ENCODE results near the gene HEXIM1.

HEXIM1 gene

GRCh38 chr17:45129940-45130680 is 18.2 kb upstream of the HEXIM1 start:
- no peak for DNase-seq (ENCODE audit: low read depth, low spot score)
- TF ChIP-seq EZH2 (IDR thresholded peaks at IDR 0.05) (no peak), FOXP2 (optimal IDR thresholded peaks at IDR 0.05; ENCODE audit: control extremely low read depth, extremely low read length, insufficient read depth) (no peak), POLR2AphosphoS5 (IDR thresholded peaks at IDR 0.05; ENCODE audit: borderline replicate concordance, low read depth, low read length) (no peak)
- Histone ChIP-seq H3K27ac (no peak overlapping the region), H3K4me3 (no peak overlapping the region), H3K9me3 (ENCODE audit: low read depth, low read length) (no peaks in the 10 kb centered on the region), H3K9ac (ENCODE audit: insufficient read length) (no peak overlapping the region), H3K36me3 (ENCODE audit: insufficient read depth, low read length) (no peaks in the 10 kb centered on the region)

GRCh38 chr17:45130681-45131615 is 17.3 kb upstream of the HEXIM1 start:
- Histone ChIP-seq H3K9me3 (ENCODE audit: low read depth, low read length) (no peaks in the 10 kb centered on the region), H3K27ac (no peak overlapping the region), H3K36me3 (ENCODE audit: insufficient read depth, low read length) (no peaks in the 10 kb centered on the region), H3K4me3 (no peak overlapping the region), H3K9ac (ENCODE audit: insufficient read length) (no peak overlapping the region)
- DNase-seq (ENCODE audit: low read depth, low spot score), result no peak
- TF ChIP-seq FOXP2 (optimal IDR thresholded peaks at IDR 0.05; ENCODE audit: control extremely low read depth, extremely low read length, insufficient read depth) (no peak), EZH2 (IDR thresholded peaks at IDR 0.05) (no peak), POLR2AphosphoS5 (IDR thresholded peaks at IDR 0.05; ENCODE audit: borderline replicate concordance, low read depth, low read length) (no peak)

- Histone ChIP-seq H3K27ac (no peak overlapping the region), H3K9ac (ENCODE audit: insufficient read length) (peak overlapping the region; percentile 70), H3K9me3 (ENCODE audit: low read depth, low read length) (no peaks in the 10 kb centered on the region), H3K4me3 (peak overlapping the region; percentile 94), H3K36me3 (ENCODE audit: insufficient read depth, low read length) (no peaks in the 10 kb centered on the region)
- DNase-seq (ENCODE audit: low read depth, low spot score), result no peak
- no peak for TF ChIP-seq FOXP2 (optimal IDR thresholded peaks at IDR 0.05; ENCODE audit: control extremely low read depth, extremely low read length, insufficient read depth)
- TF ChIP-seq POLR2AphosphoS5 (IDR thresholded peaks at IDR 0.05; ENCODE audit: borderline replicate concordance, low read depth, low read length), result no peak
- TF ChIP-seq EZH2 (IDR thresholded peaks at IDR 0.05), result no peak
These were observed 16.5 kb upstream of the HEXIM1 start for GRCh38 chr17:45131616-45132319.

- Histone ChIP-seq H3K9me3 (ENCODE audit: low read depth, low read length) (no peaks in the 10 kb centered on the region), H3K4me3 (peak within 1 kb of the TSS; percentile 94), H3K9ac (ENCODE audit: insufficient read length) (peak within 1 kb of the TSS; percentile 73), H3K27ac (no peak within 1 kb of the TSS), H3K36me3 (ENCODE audit: insufficient read depth, low read length) (no peaks in the 10 kb centered on the region)
- TF ChIP-seq POLR2AphosphoS5 (IDR thresholded peaks at IDR 0.05; ENCODE audit: borderline replicate concordance, low read depth, low read length) (no peak), EZH2 (IDR thresholded peaks at IDR 0.05) (no peak), FOXP2 (optimal IDR thresholded peaks at IDR 0.05; ENCODE audit: control extremely low read depth, extremely low read length, insufficient read depth) (no peak)
- no peak for DNase-seq (ENCODE audit: low read depth, low spot score)
These were observed 16.0 kb upstream of the HEXIM1 start, which contains the start of gene PLCD3 for GRCh38 chr17:45132320-45132571. PLCD3 (minus strand) TSS chr17:45132515; CDS start chr17:45132410, 105 bp downstream.

- no peaks in the 10 kb centered on the region for H3K36me3 ChIP-seq (ENCODE audit: insufficient read depth, low read length)
- TF ChIP-seq EZH2 (IDR thresholded peaks at IDR 0.05) (no peak), FOXP2 (optimal IDR thresholded peaks at IDR 0.05; ENCODE audit: control extremely low read depth, extremely low read length, insufficient read depth) (no peak), POLR2AphosphoS5 (IDR thresholded peaks at IDR 0.05; ENCODE audit: borderline replicate concordance, low read depth, low read length) (peak; percentile 51; the same call in 1 of the 2 replicates)
- H3K9me3 ChIP-seq (ENCODE audit: low read depth, low read length), result no peaks in the 10 kb centered on the region
- H3K27ac ChIP-seq, result no peak overlapping the region
- H3K9ac ChIP-seq (ENCODE audit: insufficient read length), result peak overlapping the region; percentile 73
- peak overlapping the region; percentile 94 for H3K4me3 ChIP-seq
- no peak for DNase-seq (ENCODE audit: low read depth, low spot score)
These were observed 15.5 kb upstream of the HEXIM1 start for GRCh38 chr17:45132572-45133463.

- no peak for TF ChIP-seq EZH2 (IDR thresholded peaks at IDR 0.05)
- no peak for TF ChIP-seq FOXP2 (optimal IDR thresholded peaks at IDR 0.05; ENCODE audit: control extremely low read depth, extremely low read length, insufficient read depth)
- TF ChIP-seq POLR2AphosphoS5 (IDR thresholded peaks at IDR 0.05; ENCODE audit: borderline replicate concordance, low read depth, low read length), result peak; percentile 43; the same call in 1 of the 2 replicates
These were observed 12.9 kb upstream of the HEXIM1 start, which contains the start of gene ACBD4 for GRCh38 chr17:45135192-45135977. ACBD4 (plus strand) TSS chr17:45135687; CDS start chr17:45136145, 458 bp downstream.

More at GRCh38 chr17:45135192-45135977, 12.9 kb upstream of the HEXIM1 start, which contains the start of gene ACBD4:
- Histone ChIP-seq H3K9ac (ENCODE audit: insufficient read length) (peak within 1 kb of the TSS; percentile 42), H3K27ac (no peak within 1 kb of the TSS), H3K36me3 (ENCODE audit: insufficient read depth, low read length) (no peaks in the 10 kb centered on the region), H3K9me3 (ENCODE audit: low read depth, low read length) (no peaks in the 10 kb centered on the region), H3K4me3 (peak within 1 kb of the TSS; percentile 80)
- peak; percentile 92 for DNase-seq (ENCODE audit: low read depth, low spot score)
